LNCaP clone FGC (cell line): ENCODE data around the gene ZNF74.

Source experiments
- DNase-seq: peaks from one replicate; pipeline ENCODE4 v3.0.0-alpha.2; 2011; ENCODE audit warnings: low read depth
- H3K4me3 ChIP-seq: 2 replicates; pipeline ENCODE4 v1.5.1; 2011; ENCODE audit warnings: mild to moderate bottlenecking, low read depth, low read length, control low read depth
- CTCF ChIP-seq: IDR thresholded peaks from 2 replicates; pipeline ENCODE4 v1.5.1; 2012; ENCODE audit warnings: mild to moderate bottlenecking; ENCODE audit not compliant: control insufficient read depth, insufficient read depth; ENCODE audit errors: extremely low read depth

ZNF74 gene

GRCh38 chr22:20399866-20400605 is 6.1 kb downstream of the ZNF74 start:
- no peak for DNase-seq
- TF ChIP-seq CTCF = no peak
- no peak overlapping the region for H3K4me3 ChIP-seq

DNA sequence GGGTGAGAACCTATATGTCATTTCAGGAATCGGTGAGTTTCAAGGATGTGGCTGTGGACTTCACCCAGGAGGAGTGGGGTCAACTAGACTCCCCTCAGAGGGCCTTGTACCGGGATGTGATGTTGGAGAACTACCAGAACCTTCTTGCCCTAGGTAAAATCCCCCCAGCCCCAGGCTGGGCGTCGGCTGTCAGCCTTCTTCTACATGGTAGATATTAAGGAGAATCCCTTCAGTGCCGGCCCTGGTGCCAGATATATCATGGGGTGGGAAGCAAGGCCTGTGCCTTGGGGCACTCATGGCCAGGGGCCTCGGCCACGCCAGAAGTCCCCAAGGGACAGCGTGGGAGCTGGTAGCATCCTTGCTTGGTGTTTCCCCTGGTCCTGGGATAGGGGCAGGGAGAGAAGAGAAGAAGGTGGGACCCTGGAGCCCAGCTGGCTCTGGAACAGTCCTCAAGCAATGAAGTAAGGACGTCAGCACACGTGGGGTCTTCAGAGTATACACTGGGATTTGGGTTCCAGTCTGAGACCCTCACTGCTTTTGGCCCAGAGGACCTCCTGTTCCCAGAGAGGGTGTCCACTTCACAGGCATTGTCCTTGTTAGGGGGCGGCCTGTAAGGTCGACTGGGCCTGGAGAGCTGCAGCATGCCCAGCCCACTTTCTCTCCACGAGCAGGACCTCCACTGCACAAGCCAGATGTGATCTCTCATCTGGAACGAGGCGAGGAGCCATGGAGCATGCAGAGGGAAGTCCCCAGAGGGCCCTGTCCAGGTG is 6.8 kb downstream of the ZNF74 start:
- DNase-seq = no peak
- TF ChIP-seq CTCF = no peak
- no peak overlapping the region for H3K4me3 ChIP-seq

GRCh38 chr22:20401376-20402014 is 7.5 kb downstream of the ZNF74 start:
- no peak for TF ChIP-seq CTCF
- no peak overlapping the region for H3K4me3 ChIP-seq
- DNase-seq = no peak

- TF ChIP-seq CTCF = no peak
- no peak for DNase-seq
- no peak overlapping the region for H3K4me3 ChIP-seq
These were observed 9.2 kb downstream of the ZNF74 start for GRCh38 chr22:20402960-20403778.

- no peak for DNase-seq
- TF ChIP-seq CTCF = no peak
- no peak overlapping the region for H3K4me3 ChIP-seq
These were observed 9.8 kb downstream of the ZNF74 start for GRCh38 chr22:20403779-20404140.

DNA sequence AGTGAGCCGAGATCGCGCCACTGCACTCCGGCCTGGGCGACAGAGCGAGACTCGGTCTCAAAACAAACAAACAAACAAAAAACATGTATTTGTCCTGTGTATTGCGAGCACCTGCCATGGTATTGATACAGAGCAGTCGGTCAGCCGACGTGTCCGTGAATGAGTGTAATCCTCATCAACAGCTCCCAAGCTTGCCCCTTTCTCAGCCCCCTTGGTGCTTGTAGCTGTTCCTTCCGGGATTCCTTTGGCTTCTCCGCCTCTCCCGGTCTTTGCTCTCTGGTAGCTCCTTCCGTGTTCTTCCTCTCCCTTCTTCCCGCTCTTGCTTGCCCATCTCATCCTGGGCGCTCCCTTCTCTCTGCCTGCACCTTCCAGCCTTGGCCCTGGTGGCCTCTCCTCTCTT is 10.9 kb downstream of the ZNF74 start:
- no peak for DNase-seq
- no peak overlapping the region for H3K4me3 ChIP-seq
- no peak for TF ChIP-seq CTCF
